MG63 (cell line): ENCODE measurements around the gene TRIM31. TPM values are rescaled to one million over a fixed set of nuclear protein-coding genes. Genes with fewer than 3 reads are reported as not detected.

Source experiments
- DNase-seq: peaks from one replicate; pipeline ENCODE4 v3.0.0-alpha.2; 2020
- H3K27me3 ChIP-seq: fragments of 250-450 bp; sonication (Bioruptor Pico); 2 replicates; pipeline ENCODE4 v1.5.1; 2020; ENCODE audit warnings: mild to moderate bottlenecking, moderate library complexity
- H3K36me3 ChIP-seq: fragments of 250-450 bp; sonication (Bioruptor Pico); 2 replicates; pipeline ENCODE4 v1.5.1; 2020; ENCODE audit warnings: mild to moderate bottlenecking, moderate library complexity
- H3K4me3 ChIP-seq: fragments of 250-450 bp; sonication (Bioruptor Pico); 2 replicates; pipeline ENCODE4 v1.5.1; 2020; ENCODE audit warnings: mild to moderate bottlenecking, moderate library complexity
- H3K9me3 ChIP-seq: fragments of 250-450 bp; sonication (Bioruptor Pico); 2 replicates; pipeline ENCODE4 v1.5.1; 2020; ENCODE audit warnings: mild to moderate bottlenecking, moderate library complexity
- total RNA-seq: library from RNA; depleted of rRNA; stranded (reverse); fragments of >200 nt; shearing (Covaris generic); gene quantifications from 2 replicates; pipeline ENCODE4 v1.2.3, GENCODE V29; 2014; ENCODE audit warnings: low replicate concordance

Gene TRIM31
- total RNA-seq, 1 experiment from 2014 or later, result not detected

DNA sequence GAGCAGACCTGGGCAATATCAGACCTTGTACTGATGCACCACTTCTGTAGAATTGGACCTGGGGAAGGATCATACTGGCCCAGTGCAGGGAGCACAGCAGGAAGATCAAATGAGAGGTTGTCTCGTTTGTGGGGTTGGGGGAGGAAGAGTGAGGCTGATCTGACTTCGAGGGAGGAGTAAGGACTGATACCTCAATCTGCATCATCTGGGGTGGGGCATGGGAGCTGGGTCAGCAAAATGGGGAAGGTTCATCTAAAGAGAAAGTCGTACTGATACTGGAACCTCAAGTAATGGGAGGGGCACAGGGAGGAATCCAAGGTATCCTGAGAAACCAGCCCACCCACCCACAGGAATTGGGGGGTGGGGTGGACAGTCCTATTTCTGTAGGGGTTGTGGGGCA lies 41.0 kb downstream of the TRIM31 start:
- no peaks in the 10 kb centered on the region; the same call in 1 of the 2 replicates for H3K36me3 ChIP-seq
- H3K4me3 ChIP-seq, result no peak overlapping the region
- no peaks in the 10 kb centered on the region for H3K9me3 ChIP-seq
- no peaks in the 10 kb centered on the region for H3K27me3 ChIP-seq
- DNase-seq, result no peak

DNA sequence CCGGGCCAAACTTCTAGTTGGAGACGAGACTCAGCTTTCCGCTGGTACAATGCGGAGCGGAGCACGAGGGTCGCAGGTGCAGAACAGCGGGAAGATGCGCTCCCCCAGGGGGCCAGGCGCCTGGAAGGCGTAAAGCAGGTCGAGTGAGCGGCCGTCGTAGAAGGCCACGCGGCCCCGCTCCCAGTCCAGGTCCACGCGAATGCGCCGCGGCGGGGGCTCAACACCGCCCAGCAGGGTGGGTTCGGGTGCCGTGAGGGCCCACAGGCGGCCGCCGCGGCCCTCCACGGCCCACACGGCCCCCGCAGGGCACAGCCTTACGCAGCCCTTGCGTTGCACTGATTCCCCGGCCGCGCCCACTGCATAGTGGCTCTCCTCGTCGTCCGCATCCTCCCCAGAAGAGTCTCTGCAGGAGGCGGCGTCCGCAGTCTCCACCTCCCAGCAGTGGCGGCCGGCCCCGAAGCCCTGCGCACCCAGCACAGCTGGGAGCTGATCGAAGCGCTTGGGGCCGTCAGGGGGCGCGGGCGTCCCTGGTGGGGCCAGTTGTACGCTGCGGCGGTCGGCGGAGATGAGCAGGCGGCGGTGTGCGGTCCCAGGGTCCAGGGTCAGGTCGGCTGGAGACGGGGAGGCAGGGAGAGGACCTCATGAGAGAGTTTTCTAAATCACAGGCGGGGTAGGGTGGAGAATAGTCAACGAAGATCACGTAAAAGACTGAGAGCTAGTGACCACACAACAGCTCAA lies 41.6 kb downstream of the TRIM31 start:
- H3K4me3 ChIP-seq, result no peak overlapping the region
- no peak for DNase-seq

DNA sequence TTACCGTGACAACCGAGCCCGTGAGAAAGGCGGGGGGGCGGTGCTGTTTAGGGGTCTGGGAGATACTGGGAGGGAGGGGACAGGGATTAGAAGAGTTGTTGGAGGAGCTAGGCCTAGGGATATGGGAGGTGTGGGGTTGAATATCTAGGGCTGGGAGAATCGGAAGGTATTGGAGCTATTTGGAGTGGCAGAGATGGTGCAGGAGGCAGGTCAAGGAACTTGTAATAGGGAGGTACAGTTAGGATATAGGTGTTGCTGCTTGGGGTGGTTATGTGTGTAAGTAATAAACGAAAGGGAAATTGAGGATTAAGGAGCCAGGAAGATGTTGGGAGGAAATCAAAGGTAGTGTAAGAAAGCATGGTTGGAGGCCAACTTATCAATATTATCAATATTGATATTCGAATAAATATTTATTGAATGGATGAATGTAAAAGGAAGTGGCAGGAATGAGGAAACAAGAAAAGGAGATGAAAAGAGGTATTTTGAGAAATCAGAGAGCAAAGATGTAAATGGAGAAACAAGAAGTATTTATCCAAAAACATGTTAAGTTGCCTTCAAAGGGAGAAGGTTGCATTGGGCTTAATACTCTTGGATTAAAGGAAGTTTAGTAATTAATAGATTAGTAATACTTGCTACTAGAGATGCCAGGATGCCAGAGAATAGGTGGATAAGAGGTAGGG lies 45.3 kb downstream of the TRIM31 start:
- no peak for DNase-seq
- Histone ChIP-seq H3K27me3 (no peaks in the 10 kb centered on the region), H3K36me3 (peaks cover 14% of the 10 kb centered on the region; the same call in 1 of the 2 replicates), H3K4me3 (peak overlapping the region; percentile 67), H3K9me3 (no peaks in the 10 kb centered on the region)

More for the DNA sequence above, 41.6 kb downstream of the TRIM31 start:
- peaks cover 1% of the 10 kb centered on the region; the same call in 1 of the 2 replicates for H3K36me3 ChIP-seq
- H3K9me3 ChIP-seq, result no peaks in the 10 kb centered on the region
- H3K27me3 ChIP-seq, result no peaks in the 10 kb centered on the region

DNA sequence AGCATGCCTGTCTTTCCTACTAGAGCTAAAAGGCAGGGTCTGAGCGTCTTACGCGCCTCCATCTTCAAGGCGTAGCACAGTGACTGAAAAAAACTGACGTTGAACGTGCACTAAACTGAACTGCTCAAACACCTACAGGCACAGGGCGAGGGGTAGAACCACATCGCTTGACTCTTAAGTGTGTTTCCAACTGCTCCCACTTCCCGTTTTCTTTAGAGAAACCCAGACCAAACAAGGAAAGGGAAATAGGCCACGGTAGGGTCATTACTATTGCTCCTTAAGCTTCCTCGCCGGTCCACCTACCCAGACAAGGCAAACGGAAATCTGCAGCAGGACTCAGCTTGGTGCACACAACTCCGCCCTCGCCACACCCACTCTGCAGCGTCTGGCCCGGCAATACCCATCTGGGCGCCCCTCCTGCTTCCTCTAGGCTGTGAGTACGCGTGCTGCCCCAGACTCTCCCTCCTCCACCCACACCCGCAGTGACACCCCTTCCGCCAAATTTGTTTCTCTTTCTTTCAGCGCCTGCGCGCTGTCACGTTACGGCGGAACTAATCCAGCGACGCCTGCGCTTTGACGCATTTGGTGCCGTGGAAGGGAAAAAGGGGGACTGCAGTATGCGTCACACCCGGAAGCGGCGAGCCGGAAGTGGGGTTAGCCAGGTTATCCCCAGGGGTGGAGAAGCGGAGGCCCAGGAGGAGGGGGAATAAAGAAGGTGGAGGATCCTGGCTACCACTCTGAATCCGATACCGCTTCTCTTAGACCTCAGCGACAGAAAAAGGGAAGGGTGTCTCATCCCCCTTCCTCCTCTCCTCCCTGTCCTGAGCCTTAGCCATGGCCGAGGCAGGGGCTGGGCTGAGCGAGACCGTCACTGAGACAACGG lies 46.1 kb downstream of the TRIM31 start, which contains the start of gene PPP1R11:
PPP1R11 (plus strand) TSS at position 622 of the 883 bp plus-strand sequence; CDS start at position 835, 213 bp downstream.
- peak within 1 kb of the TSS; percentile 67 for H3K4me3 ChIP-seq
- no peaks in the 10 kb centered on the region for H3K27me3 ChIP-seq
- DNase-seq, result peak; percentile 98
- H3K9me3 ChIP-seq, result no peaks in the 10 kb centered on the region
- H3K36me3 ChIP-seq, result peaks cover 14% of the 10 kb centered on the region; the same call in 1 of the 2 replicates

DNA sequence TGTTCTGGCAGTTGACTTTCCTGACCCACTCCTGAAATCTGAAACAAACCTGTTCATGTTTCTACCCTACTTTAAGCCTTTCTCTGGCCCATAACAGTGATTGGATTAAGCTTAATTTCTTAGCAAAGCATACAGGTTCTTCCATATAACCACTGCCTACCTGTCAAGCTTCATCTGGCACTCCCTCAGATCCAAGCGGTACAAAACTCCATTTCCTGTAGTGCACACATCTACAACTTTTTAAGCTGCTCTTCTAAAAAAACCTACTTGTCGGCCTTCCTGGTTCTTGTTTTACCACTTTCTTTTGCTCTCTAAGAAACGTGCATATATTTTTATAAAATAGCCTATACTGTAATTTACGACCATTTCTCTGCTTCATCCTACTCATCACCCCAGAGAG lies 46.8 kb downstream of the TRIM31 start:
- Histone ChIP-seq H3K36me3 (peaks cover 14% of the 10 kb centered on the region; the same call in 1 of the 2 replicates), H3K27me3 (no peaks in the 10 kb centered on the region), H3K9me3 (no peaks in the 10 kb centered on the region), H3K4me3 (peak overlapping the region; percentile 67)
- no peak for DNase-seq

DNA sequence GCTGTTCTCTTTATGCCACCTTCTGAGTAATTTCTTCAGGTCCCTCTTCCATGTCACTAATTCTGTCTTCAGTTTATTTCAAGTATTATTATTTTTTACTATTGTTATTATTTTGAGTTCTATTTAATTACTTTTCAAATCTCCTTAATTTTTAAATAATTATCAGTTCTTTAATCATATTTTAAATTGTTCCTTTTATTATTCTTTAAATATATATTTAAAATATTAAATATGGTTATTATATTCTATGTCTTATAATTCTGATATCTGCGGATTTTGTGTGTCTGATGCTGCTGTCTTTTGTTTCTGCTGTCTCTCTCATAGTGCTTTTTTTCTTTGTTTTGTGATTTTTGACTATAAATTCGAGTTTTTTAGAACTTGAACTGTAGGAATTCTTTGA lies 49.6 kb downstream of the TRIM31 start:
- DNase-seq, result no peak
- Histone ChIP-seq H3K4me3 (no peak overlapping the region), H3K36me3 (peaks cover 14% of the 10 kb centered on the region; the same call in 1 of the 2 replicates)

DNA sequence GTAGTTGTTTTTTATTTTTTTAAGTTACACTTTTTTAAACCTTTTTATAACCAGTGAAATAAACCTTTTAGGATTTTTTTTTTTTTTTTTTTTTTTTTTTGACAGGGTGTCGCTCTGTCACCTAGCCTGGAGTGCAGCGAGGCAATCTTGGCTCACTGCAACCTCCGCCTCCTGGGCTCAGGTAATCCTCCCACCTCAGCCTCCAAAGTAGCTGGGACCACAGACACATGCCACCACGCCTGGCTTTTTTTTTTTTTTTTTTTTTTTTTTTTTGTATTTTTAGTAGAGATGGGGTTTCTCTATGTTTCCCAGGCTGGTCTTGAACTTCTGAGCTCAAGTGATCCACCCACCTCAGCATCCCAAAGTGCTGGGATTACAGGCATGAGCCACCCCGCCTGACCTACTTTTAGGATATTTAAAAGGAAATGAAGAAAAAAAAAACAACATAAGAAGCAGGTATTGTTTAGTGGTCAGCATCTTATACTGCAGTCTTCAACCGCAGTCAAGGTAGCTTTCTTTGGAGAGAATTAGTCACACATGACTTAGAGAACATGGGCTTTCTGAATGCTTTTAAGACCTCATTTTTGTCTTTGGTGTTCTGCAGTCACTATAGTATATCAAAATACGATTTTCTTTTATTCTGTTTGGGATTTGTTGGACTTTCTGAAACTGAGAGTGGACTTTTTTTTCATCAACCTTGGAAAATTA lies 50.3 kb downstream of the TRIM31 start:
- Histone ChIP-seq H3K27me3 (no peaks in the 10 kb centered on the region), H3K36me3 (peaks cover 14% of the 10 kb centered on the region; the same call in 1 of the 2 replicates), H3K9me3 (no peaks in the 10 kb centered on the region), H3K4me3 (peak overlapping the region; percentile 87; the same call in 1 of the 2 replicates)
- no peak for DNase-seq

More for the DNA sequence above, 49.6 kb downstream of the TRIM31 start:
- no peaks in the 10 kb centered on the region for H3K9me3 ChIP-seq
- H3K27me3 ChIP-seq, result no peaks in the 10 kb centered on the region

DNA sequence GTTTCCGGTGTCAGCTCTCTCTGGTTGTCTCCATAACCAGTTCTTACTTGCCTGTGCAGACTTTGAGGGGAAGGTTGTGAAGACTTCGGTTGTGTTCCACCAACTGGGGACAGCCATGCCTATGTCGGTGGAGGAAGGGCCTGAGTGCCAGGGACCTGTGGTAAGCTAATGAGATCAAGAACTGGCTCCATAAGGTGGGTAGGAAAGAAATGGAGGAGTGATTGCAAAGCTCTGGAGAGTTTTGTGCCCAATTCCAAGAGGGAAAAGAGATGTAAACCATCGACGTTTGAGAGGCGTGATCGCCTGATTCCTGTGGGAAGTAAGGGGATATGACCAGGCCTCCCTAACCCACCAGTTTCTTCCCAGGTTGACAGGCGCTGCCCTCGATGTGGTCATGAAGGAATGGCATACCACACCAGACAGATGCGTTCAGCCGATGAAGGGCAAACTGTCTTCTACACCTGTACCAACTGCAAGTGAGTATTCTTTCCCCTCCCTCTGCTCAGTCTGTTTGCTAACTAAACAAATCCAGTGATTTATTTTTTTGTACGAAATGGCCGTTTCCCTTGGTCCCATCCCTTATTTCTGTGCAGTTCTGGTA lies 50.9 kb downstream of the TRIM31 start:
- H3K36me3 ChIP-seq, result peaks cover 14% of the 10 kb centered on the region; the same call in 1 of the 2 replicates
- DNase-seq, result no peak

DNA sequence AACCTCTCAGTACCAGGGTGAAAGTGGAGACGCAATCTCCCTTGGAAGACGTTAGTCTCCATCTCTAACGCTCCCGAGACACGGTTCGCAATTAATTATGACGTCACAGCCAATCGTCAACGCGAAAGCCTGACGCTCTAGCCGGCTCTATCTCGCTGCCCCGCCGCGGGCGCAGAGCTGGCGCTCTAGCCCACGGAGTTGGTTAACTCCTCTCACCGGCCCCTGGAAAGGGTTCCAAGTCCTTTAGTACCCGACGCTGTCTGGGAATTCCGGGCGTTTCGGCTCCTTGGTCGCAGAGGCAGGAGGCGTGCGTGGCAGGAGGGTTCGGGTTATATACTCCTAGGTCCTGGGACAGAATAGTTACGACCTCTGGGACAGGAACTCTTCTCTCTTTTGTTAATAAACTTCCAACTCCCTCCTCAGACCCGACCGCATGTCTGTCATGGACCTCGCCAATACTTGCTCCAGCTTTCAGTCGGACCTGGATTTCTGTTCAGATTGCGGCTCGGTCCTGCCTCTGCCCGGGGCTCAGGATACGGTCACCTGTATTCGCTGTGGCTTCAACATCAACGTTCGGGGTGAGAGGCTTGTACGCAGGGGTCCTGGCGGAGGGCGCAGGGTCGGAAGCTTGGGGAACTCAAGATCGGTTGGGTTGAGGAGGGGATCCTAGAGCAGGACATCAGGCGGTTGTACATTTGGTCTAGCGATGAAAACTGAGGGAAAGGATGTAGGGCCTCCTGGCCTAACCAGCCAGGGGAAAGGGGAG lies 51.6 kb downstream of the TRIM31 start, which contains the start of gene POLR1H:
POLR1H (plus strand) TSS at position 174 of the 766 bp plus-strand sequence; CDS start at position 434, 260 bp downstream.
- Histone ChIP-seq H3K27me3 (no peaks in the 10 kb centered on the region), H3K9me3 (no peaks in the 10 kb centered on the region), H3K4me3 (peak within 1 kb of the TSS; percentile 87), H3K36me3 (peaks cover 13% of the 10 kb centered on the region; the same call in 1 of the 2 replicates)
- peak; percentile 91 for DNase-seq

More for the DNA sequence above, 50.9 kb downstream of the TRIM31 start:
- no peaks in the 10 kb centered on the region for H3K27me3 ChIP-seq
- H3K4me3 ChIP-seq, result peak overlapping the region; percentile 87
- no peaks in the 10 kb centered on the region for H3K9me3 ChIP-seq

DNA sequence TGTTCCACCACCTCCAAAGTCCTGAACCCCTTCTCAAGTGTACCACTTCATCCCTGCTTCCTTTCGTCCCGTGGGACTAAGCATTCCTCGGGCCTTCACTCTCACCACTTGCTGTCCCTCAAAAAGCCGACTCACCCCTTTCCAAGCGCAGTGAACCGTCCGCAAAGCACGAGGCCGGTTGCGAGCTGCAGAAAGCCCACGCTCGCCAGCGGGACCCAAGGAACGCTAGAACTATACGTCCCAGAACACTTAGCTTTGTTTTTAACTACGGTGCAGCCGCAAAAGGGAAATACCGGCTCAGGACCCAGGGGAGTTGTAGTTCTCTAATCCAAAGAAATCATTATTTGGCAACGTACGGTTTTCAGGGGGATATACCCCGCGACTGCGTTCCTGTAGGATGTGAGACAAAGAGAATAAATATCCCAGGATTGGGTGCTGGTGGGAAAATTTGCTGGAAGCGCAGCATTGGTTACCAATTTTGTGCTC lies 52.2 kb downstream of the TRIM31 start:
- peak; percentile 15 for DNase-seq
- H3K36me3 ChIP-seq, result peaks cover 11% of the 10 kb centered on the region; the same call in 1 of the 2 replicates
- H3K9me3 ChIP-seq, result no peaks in the 10 kb centered on the region
- peak overlapping the region; percentile 87 for H3K4me3 ChIP-seq
- H3K27me3 ChIP-seq, result no peaks in the 10 kb centered on the region

DNA sequence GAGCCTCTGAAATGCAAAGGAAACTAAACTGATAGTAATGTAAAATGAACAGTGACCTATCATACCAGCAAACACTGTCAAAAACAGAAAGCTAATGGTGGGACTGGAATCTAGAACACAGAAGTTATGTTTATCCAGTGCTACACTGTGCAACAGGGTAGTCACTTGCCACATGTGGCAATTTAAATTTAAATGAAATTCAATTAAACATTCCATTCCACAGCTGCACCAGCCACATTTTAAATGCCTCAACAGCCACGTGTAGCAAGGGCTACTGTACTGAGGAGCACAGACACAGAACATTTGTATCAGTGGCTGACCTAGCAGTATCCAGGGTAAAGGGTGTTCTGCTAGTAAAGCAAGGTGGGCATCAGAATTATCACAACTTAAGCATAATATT lies 57.4 kb downstream of the TRIM31 start:
- Histone ChIP-seq H3K27me3 (no peaks in the 10 kb centered on the region), H3K4me3 (no peak overlapping the region), H3K36me3 (no peaks in the 10 kb centered on the region), H3K9me3 (no peaks in the 10 kb centered on the region)
- no peak for DNase-seq

DNA sequence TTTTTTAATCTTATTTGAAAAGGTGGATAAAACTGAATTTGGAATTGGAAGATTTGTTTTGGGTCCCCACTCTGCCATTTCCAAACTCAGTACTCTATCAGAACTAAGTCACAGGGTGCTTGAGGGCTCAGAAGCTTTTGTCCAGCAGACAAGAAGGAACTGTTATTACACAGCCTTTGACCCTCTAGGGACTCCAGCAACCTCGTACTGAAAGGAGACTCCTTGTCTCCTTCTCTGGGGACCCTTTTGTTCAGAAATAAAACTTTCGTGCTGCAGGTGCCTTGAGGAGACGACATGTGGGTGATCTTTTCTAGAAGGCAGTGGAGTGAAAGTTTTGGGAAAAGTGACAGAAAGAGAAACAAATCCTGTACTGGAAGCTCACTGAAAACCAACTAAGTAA lies 59.2 kb downstream of the TRIM31 start:
- no peak overlapping the region for H3K4me3 ChIP-seq
- no peaks in the 10 kb centered on the region for H3K9me3 ChIP-seq
- no peaks in the 10 kb centered on the region for H3K36me3 ChIP-seq
- no peaks in the 10 kb centered on the region for H3K27me3 ChIP-seq
- no peak for DNase-seq
